CD14-positive monocyte (primary cell): ENCODE results near the gene KIF24. TPM values are rescaled to one million over a fixed set of nuclear protein-coding genes. Genes with fewer than 3 reads are reported as not detected.
A peak's percentile ranks its signal among the peaks of the same experiment; 100 is the strongest.
"Not testable (repeated sequence)": the region's sequence is repeated elsewhere in the genome, so short reads cannot be mapped to it uniquely, and the experiment has no call there.

Source experiments
- DNase-seq, 3 donors: peaks; one replicate each; pipeline ENCODE4 v3.0.0-alpha.2; 2011 to 2022
- H2AFZ ChIP-seq: 2 replicates; pipeline ENCODE4 v1.6.0; 2012; ENCODE audit warnings: mild to moderate bottlenecking, low read depth, low read length, inconsistent platforms; ENCODE audit not compliant: insufficient read depth, poor library complexity, severe bottlenecking
- H3K27ac ChIP-seq, 2 donors: 1 replicate in 1 of 2; 2 replicates in 1 of 2; pipeline ENCODE4 v1.5.1; 2012 to 2013; ENCODE audit warnings: low read length in 2 of 2, control low read depth in 1 of 2, inconsistent platforms in 1 of 2, low read depth in 1 of 2, mild to moderate bottlenecking in 1 of 2
- H3K27me3 ChIP-seq, 2 donors: one replicate each; pipeline versions ENCODE4 v1.6.0 to v1.6.1; 2011 to 2013; ENCODE audit warnings: low read length in 2 of 2; ENCODE audit not compliant: control insufficient read depth in 2 of 2, insufficient read depth in 2 of 2
- H3K36me3 ChIP-seq, 2 donors: replicated peaks in 1 of 2; 1 replicate in 1 of 2; 2 replicates in 1 of 2; pipeline versions ENCODE4 v1.5.1 to v1.6.1; 2012 to 2013; ENCODE audit warnings: low read length in 2 of 2, control low read depth in 1 of 2, inconsistent platforms in 1 of 2, mild to moderate bottlenecking in 1 of 2; ENCODE audit not compliant: insufficient read depth in 2 of 2, control insufficient read depth in 1 of 2
- H3K4me1 ChIP-seq, 2 donors: 1 replicate in 1 of 2; 2 replicates in 1 of 2; pipeline versions ENCODE4 v1.5.1 to v1.6.1; 2012 to 2013; ENCODE audit warnings: low read length in 2 of 2, control low read depth in 1 of 2, inconsistent platforms in 1 of 2, mild to moderate bottlenecking in 1 of 2, moderate library complexity in 1 of 2; ENCODE audit not compliant: insufficient read depth in 2 of 2, control insufficient read depth in 1 of 2
- H3K4me2 ChIP-seq: replicated peaks from 2 replicates; pipeline ENCODE3; 2012; ENCODE audit warnings: low read length, moderate library complexity, mild to moderate bottlenecking; ENCODE audit not compliant: poor library complexity, severe bottlenecking; ENCODE audit errors: extremely low read depth
- H3K4me3 ChIP-seq, 3 experiments: fragments of 200-600 bp in 1 of 3; sonication (generic) in 1 of 3; replicated peaks in 1 of 3; 1 replicate in 2 of 3; 2 replicates in 1 of 3; pipeline ENCODE4 v1.5.1; 2011 to 2013; ENCODE audit warnings: low read length in 3 of 3, mild to moderate bottlenecking in 3 of 3, control low read depth in 2 of 3, low read depth in 2 of 3, inconsistent platforms in 1 of 3, moderate library complexity in 1 of 3
- H3K79me2 ChIP-seq: 2 replicates; pipeline ENCODE4 v1.6.0; 2012; ENCODE audit warnings: mild to moderate bottlenecking, control low read depth, inconsistent platforms, low read length, moderate library complexity; ENCODE audit not compliant: insufficient read depth
- H3K9ac ChIP-seq: 2 replicates; pipeline ENCODE4 v1.6.0; 2017; ENCODE audit warnings: low read length, mild to moderate bottlenecking; ENCODE audit not compliant: insufficient read depth, poor library complexity, severe bottlenecking
- H3K9me3 ChIP-seq, 2 donors: replicated peaks in 1 of 2; 1 replicate in 1 of 2; 2 replicates in 1 of 2; pipeline versions ENCODE4 v1.5.1 to v1.6.1; 2012 to 2013; ENCODE audit warnings: low read length in 2 of 2, control low read depth in 1 of 2; ENCODE audit not compliant: control insufficient read depth in 1 of 2, insufficient read depth in 1 of 2
- H4K20me1 ChIP-seq: 2 replicates; pipeline ENCODE4 v1.6.0; 2012; ENCODE audit warnings: mild to moderate bottlenecking, low read length, control low read depth, moderate library complexity; ENCODE audit not compliant: insufficient read depth
- H3K27ac Mint-ChIP-seq, 7 donors: one replicate each; pipeline ENCODE4 v1.8.0; 2020; ENCODE audit warnings: mild to moderate bottlenecking in 7 of 7, mixed read lengths in 7 of 7, moderate library complexity in 6 of 7, inconsistent platforms in 2 of 7
- H3K27me3 Mint-ChIP-seq, 3 donors: one replicate each; pipeline ENCODE4 v1.8.0; 2021 to 2022; ENCODE audit warnings: low read depth in 3 of 3, mild to moderate bottlenecking in 3 of 3, mixed read lengths in 3 of 3, moderate library complexity in 3 of 3, inconsistent platforms in 1 of 3
- H3K36me3 Mint-ChIP-seq, 2 donors: one replicate each; pipeline ENCODE4 v1.8.0; 2020; ENCODE audit warnings: mixed read lengths in 2 of 2, inconsistent platforms in 1 of 2, mild to moderate bottlenecking in 1 of 2
- H3K4me1 Mint-ChIP-seq: one replicate; pipeline ENCODE4 v1.8.0; 2020; ENCODE audit warnings: mild to moderate bottlenecking, mixed read lengths
- H3K4me3 Mint-ChIP-seq, 2 donors: one replicate each; pipeline ENCODE4 v1.8.0; 2020; ENCODE audit warnings: mild to moderate bottlenecking in 2 of 2, mixed read lengths in 2 of 2, moderate library complexity in 1 of 2
- H3K9me3 Mint-ChIP-seq, 7 donors: one replicate each; pipeline ENCODE4 v1.8.0; 2020 to 2022; ENCODE audit warnings: mixed read lengths in 7 of 7, mild to moderate bottlenecking in 6 of 7, moderate library complexity in 6 of 7, inconsistent platforms in 2 of 7
- CTCF ChIP-seq: fragments of 200-600 bp; IDR thresholded peaks from one replicate; pipeline ENCODE4 v1.8.0; 2022; ENCODE audit warnings: antibody characterized with exemption, mild to moderate bottlenecking
- WGBS: methylation state at CpG from one replicate; pipeline ENCODE4 v1.1.5; 2013; ENCODE audit warnings: missing lambda C conversion rate; ENCODE audit not compliant: insufficient coverage; 5-methylcytosine and 5-hydroxymethylcytosine counted together
- intact Hi-C, 2 donors: fragments of 100-400 bp; cut with micrococcal nuclease; formaldehyde crosslinking; loops; one replicate each; pipeline versions ENCODE4 v1.15.0 to v1.15.1; 2023
- polyA plus RNA-seq, 3 donors: library from polyadenylated mRNA; depleted of rRNA in 1 of 3; unstranded in 2 of 3; stranded (reverse) in 1 of 3; fragments of 300-500 nt in 2 of 3; fragments of >200 nt in 1 of 3; fragmentation: Illumina TruSeq in 2 of 3; gene quantifications; 1 replicate in 2 of 3; 2 replicates in 1 of 3; pipeline ENCODE4 v1.2.3, GENCODE V29; 2012 to 2021

Gene KIF24
- polyA plus RNA-seq, 3 donors = 0.13 to 0.31 TPM; not detected in 1

- peaks cover 55 to 68% of the 10 kb centered on the region in 2 donors for H3K36me3 Mint-ChIP-seq
- no peaks in the 10 kb centered on the region for H3K9me3 ChIP-seq
- peaks cover 5% of the 10 kb centered on the region for H3K4me1 Mint-ChIP-seq
- no peak for TF ChIP-seq CTCF
- peaks cover 25% of the 10 kb centered on the region for H4K20me1 ChIP-seq
- H3K4me1 ChIP-seq = no peaks in the 10 kb centered on the region
- H2AFZ ChIP-seq = no peak overlapping the region
- no peaks in the 10 kb centered on the region for H3K9me3 Mint-ChIP-seq
- H3K4me3 ChIP-seq = no peak overlapping the region
- H3K27ac ChIP-seq = no peak overlapping the region
- H3K27me3 ChIP-seq = no peaks in the 10 kb centered on the region
- H3K4me3 Mint-ChIP-seq = no peak overlapping the region
- H3K4me2 ChIP-seq = no peak overlapping the region
- H3K36me3 ChIP-seq = peaks cover 58 to 85% of the 10 kb centered on the region in 2 donors
- H3K9ac ChIP-seq = no peak overlapping the region
- intact Hi-C loops = no loop called here
- peaks cover 26% of the 10 kb centered on the region for H3K79me2 ChIP-seq
- no peak for DNase-seq
- H3K27ac Mint-ChIP-seq = peak overlapping the region in 1 of 7 donors; percentile 54
- H3K27me3 Mint-ChIP-seq = no peaks in the 10 kb centered on the region
- 100% methylated on average over 1 of the region's 2 CpGs for WGBS
Measured at GRCh38 chr9:34338665-34339385, 9.8 kb upstream of the KIF24 start.

DNA sequence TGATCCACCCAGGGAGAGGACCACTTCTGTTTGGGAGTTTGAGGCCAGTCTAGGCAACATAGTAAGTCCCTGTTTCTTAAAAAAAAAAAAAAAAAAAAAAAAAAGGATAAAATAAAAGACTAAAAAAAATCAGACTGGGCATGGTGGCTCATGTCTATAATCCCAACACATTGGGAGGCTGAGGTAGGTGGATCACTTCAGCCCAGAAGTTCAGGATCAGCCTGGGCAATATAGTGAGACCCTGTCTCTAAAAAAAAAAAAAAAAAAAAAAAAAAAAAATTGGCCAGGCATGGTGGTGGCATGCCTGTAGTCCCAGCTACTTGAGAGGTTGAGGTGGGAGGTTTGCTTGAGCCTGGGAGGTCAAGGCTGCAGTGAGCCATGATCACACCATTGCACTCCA, 9.0 kb upstream of the KIF24 start:
- not testable (repeated sequence) for H3K9me3 Mint-ChIP-seq

More for the DNA sequence above, 9.0 kb upstream of the KIF24 start:
- H3K9ac ChIP-seq, H3K27ac ChIP-seq, H3K4me3 ChIP-seq, intact Hi-C loops, DNase-seq, H3K27ac Mint-ChIP-seq, H3K4me1 Mint-ChIP-seq, H3K4me2 ChIP-seq, H3K27me3 ChIP-seq, H3K4me1 ChIP-seq, H3K27me3 Mint-ChIP-seq, H3K4me3 Mint-ChIP-seq, H2AFZ ChIP-seq, H3K9me3 ChIP-seq: not testable (repeated sequence)
- peaks cover 47 to 60% of the 10 kb centered on the region in 2 donors for H3K36me3 Mint-ChIP-seq
- peaks cover 30% of the 10 kb centered on the region for H3K79me2 ChIP-seq
- peaks cover 25% of the 10 kb centered on the region for H4K20me1 ChIP-seq
- peaks cover 51 to 78% of the 10 kb centered on the region in 2 donors for H3K36me3 ChIP-seq
